ENCODE measurements around the gene C3orf20. TPM values are rescaled to one million over a fixed set of nuclear protein-coding genes. Genes with fewer than 3 reads are reported as not detected.

Gene C3orf20
- total RNA-seq, 4 donors from 2014 or later = not detected

GRCh38 chr3:14765060-14765400, 90.1 kb downstream of the C3orf20 start:
- H3K27me3 ChIP-seq = no peaks in the 10 kb centered on the region
- 82 to 92% methylated on average over 3 of the region's 3 CpGs for WGBS, 2 donors
- DNase-seq = no peak
- H3K4me1 ChIP-seq = no peaks in the 10 kb centered on the region
- intact Hi-C loops (cut with DNase I) = no loop called here
- H3K27ac ChIP-seq = no peak overlapping the region
- TF ChIP-seq CTCF (IDR thresholded peaks at IDR 0.05) = no peak
- no peak for TF ChIP-seq POLR2A (IDR thresholded peaks at IDR 0.05)
- H3K9me3 ChIP-seq = no peaks in the 10 kb centered on the region
- no peaks in the 10 kb centered on the region for H3K36me3 ChIP-seq
- H3K4me3 ChIP-seq = no peak overlapping the region

DNA sequence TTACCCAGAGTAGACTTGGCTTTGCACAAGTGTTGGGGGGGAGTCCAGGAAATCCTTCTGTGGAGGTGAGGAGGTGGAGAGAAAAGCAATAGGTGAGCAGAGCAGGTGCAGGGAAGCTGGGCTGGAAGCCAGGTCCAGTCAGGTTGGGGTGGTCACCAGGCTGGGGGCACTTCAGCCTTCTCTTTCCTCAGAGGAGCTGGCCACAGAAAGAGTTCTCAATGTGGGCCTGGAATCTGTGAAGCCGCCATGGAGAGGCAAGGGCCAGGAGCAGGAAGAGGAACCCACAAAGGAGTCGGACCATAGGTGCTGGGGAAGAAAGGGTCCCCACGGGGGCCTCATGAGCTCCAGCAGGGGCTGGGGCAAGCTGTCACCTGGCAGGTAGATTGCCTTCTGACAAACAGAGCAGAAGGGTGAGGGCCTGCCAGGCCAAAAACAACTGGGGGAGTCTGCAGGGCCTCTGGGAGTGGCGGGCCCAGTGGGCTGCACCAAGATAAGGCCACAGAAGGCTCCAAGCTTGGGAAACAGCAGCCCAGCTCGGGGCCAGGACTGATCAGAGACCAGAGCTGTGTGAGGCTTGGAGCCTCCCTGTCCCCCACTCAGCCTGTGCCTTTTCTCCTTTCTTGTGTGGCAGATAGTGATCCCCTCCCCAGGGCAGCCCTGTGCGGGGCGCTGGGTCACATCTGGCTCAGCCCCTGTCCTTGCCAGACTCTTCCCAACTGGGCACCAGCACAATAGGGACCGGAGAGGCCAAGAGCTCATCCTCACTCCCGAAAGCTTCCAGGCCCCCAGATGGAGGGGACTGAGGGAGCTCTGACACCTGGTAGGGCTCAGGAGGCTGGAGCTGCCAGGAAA, 90.9 kb downstream of the C3orf20 start:
- H3K27ac ChIP-seq = no peak overlapping the region
- H3K4me1 ChIP-seq = no peaks in the 10 kb centered on the region
- no peak for DNase-seq
- WGBS, 2 donors = 79% methylated on average over 7 of the region's 9 CpGs; no CpG with 5 or more reads in 1 of the 2 donors
- no peaks in the 10 kb centered on the region for H3K27me3 ChIP-seq
- no peaks in the 10 kb centered on the region for H3K9me3 ChIP-seq
- intact Hi-C loops (cut with DNase I) = no loop called here
- H3K4me3 ChIP-seq = no peak overlapping the region
- no peaks in the 10 kb centered on the region for H3K36me3 ChIP-seq
- no peak for TF ChIP-seq POLR2A (IDR thresholded peaks at IDR 0.05)

GRCh38 chr3:14766428-14767244, 91.7 kb downstream of the C3orf20 start:
- Histone ChIP-seq H3K4me1 (no peaks in the 10 kb centered on the region), H3K9me3 (no peaks in the 10 kb centered on the region), H3K4me3 (no peak overlapping the region), H3K27me3 (no peaks in the 10 kb centered on the region), H3K27ac (no peak overlapping the region), H3K36me3 (no peaks in the 10 kb centered on the region)
- WGBS, 2 donors = 80 to 89% methylated on average over 7 to 12 of the region's 23 CpGs
- DNase-seq = no peak
- TF ChIP-seq POLR2A (IDR thresholded peaks at IDR 0.05) (no peak), CTCF (IDR thresholded peaks at IDR 0.05) (no peak)
- intact Hi-C loops (cut with DNase I) = no loop called here

DNA sequence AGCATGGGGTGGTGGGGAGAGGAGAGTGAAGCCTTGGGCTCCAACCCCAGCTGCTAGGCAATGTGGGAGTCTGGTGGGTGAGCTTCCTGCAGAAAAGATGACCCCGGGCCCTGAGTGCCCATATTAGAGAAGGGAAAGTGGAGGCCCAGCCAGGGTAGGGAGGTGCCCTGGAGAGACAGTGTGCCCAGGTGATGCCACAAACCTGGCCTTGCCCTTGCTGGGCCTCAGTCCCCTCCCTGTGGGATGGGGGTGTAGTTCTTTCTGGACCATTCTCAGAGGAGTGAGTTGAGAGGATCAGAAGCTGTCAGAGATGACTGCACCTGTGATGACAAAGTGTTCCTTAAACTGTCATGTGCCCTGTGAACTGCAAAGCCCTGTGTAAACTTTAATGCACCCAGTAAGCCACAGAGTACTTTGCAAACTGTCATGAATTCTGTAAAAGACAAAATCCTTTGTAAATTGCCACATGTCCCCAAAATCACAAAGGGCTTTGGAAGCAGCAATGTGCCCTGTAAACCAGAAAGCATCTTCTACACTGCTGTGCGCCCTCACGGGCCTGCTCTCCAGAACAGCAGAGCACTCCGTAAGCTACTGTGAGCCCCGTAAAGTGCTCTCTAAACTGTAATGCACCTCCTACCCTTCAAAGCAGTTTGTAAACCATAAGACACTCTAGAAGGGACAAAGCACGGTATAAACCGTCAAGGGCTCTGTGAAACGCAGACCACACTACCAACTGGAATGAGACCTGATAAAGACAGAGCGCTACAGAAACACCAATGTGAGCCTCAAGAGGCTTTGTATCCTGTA, 92.5 kb downstream of the C3orf20 start:
- 84 to 85% methylated on average over 5 to 9 of the region's 9 CpGs for WGBS, 2 donors
- Histone ChIP-seq H3K9me3 (no peaks in the 10 kb centered on the region), H3K4me3 (no peak overlapping the region), H3K36me3 (no peaks in the 10 kb centered on the region), H3K4me1 (no peaks in the 10 kb centered on the region), H3K27ac (no peak overlapping the region), H3K27me3 (no peaks in the 10 kb centered on the region)
- intact Hi-C loops (cut with DNase I) = no loop called here
- TF ChIP-seq POLR2A (IDR thresholded peaks at IDR 0.05) (no peak), CTCF (IDR thresholded peaks at IDR 0.05) (no peak)
- DNase-seq = no peak

DNA sequence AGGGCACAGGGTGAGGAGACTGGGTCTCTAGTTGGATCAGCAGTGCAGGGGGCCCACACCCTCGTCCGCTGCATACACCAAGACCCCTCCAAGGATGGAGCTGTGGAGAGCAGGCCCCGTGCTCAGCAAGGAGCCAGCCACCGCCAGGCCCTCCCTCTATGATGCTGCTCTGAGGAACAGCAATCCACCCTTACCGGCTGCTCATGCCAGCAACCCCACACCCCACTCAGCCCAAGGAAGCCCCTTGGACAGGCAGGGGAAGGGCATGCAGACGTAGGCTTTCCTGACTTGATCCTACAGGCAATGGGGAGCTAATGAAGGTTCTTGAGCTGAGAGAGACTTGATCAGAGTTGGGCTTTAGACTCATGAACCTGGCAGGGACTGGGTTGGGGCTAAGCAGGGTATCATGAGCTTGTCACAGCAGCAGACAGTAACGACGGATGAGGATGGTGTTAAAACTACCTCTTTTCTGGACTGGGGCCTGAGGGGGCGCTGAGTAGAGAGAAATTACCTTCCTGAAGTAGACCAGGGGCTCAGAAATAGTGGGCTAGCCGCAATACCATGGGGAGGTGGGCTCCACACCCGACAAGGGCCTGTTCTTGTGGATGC, 93.3 kb downstream of the C3orf20 start:
- intact Hi-C loops (cut with DNase I) = no loop called here

More for the DNA sequence above, 93.3 kb downstream of the C3orf20 start:
- H3K4me3 ChIP-seq = no peak overlapping the region
- no peaks in the 10 kb centered on the region for H3K27me3 ChIP-seq
- H3K36me3 ChIP-seq = no peaks in the 10 kb centered on the region
- TF ChIP-seq CTCF (IDR thresholded peaks at IDR 0.05) (no peak), POLR2A (IDR thresholded peaks at IDR 0.05) (no peak)
- no peak overlapping the region for H3K27ac ChIP-seq
- H3K4me1 ChIP-seq = no peaks in the 10 kb centered on the region
- 73 to 84% methylated on average over 6 to 11 of the region's 11 CpGs for WGBS, 2 donors
- no peaks in the 10 kb centered on the region for H3K9me3 ChIP-seq
- DNase-seq = no peak

Data from esophagus squamous epithelium (tissue), 5 donors.